ENCODE data around the gene RPS27A.

The RPS27A gene

GRCh38 chr2:55204950-55205349 is 27.5 kb upstream of the RPS27A start:
- no peak for TF ChIP-seq FOXP2 (optimal IDR thresholded peaks at IDR 0.05; ENCODE audit: borderline replicate concordance, extremely low read depth, extremely low read length, insufficient read depth)
- no peak for TF ChIP-seq POLR2AphosphoS5 (IDR thresholded peaks at IDR 0.05; ENCODE audit: low read depth, low read length)
- TF ChIP-seq TAF1 (IDR thresholded peaks at IDR 0.05; ENCODE audit: borderline replicate concordance, insufficient read depth, low read length) = no peak
- TF ChIP-seq SIN3A (IDR thresholded peaks at IDR 0.05; ENCODE audit: borderline replicate concordance, insufficient read depth, low read length) = no peak
- no peak for TF ChIP-seq REST (IDR thresholded peaks at IDR 0.05; ENCODE audit: insufficient read depth in 1 of 2, low read depth in 2 of 2, low read length in 2 of 2)

GRCh38 chr2:55213822-55214221 is 18.7 kb upstream of the RPS27A start:
- no peak for TF ChIP-seq POLR2AphosphoS5 (IDR thresholded peaks at IDR 0.05; ENCODE audit: low read depth, low read length)
- no peak for TF ChIP-seq TAF1 (IDR thresholded peaks at IDR 0.05; ENCODE audit: borderline replicate concordance, insufficient read depth, low read length)
- TF ChIP-seq SIN3A (IDR thresholded peaks at IDR 0.05; ENCODE audit: borderline replicate concordance, insufficient read depth, low read length) = no peak
- no peak for TF ChIP-seq FOXP2 (optimal IDR thresholded peaks at IDR 0.05; ENCODE audit: borderline replicate concordance, extremely low read depth, extremely low read length, insufficient read depth)
- no peak for TF ChIP-seq REST (IDR thresholded peaks at IDR 0.05; ENCODE audit: insufficient read depth in 1 of 2, low read depth in 2 of 2, low read length in 2 of 2)

- TF ChIP-seq REST (IDR thresholded peaks at IDR 0.05; ENCODE audit: insufficient read depth in 1 of 2, low read depth in 2 of 2, low read length in 2 of 2) (no peak), TAF1 (IDR thresholded peaks at IDR 0.05; ENCODE audit: borderline replicate concordance, insufficient read depth, low read length) (no peak), FOXP2 (optimal IDR thresholded peaks at IDR 0.05; ENCODE audit: borderline replicate concordance, extremely low read depth, extremely low read length, insufficient read depth) (no peak), POLR2AphosphoS5 (IDR thresholded peaks at IDR 0.05; ENCODE audit: low read depth, low read length) (no peak), SIN3A (IDR thresholded peaks at IDR 0.05; ENCODE audit: borderline replicate concordance, insufficient read depth, low read length) (no peak)
Measured at GRCh38 chr2:55223958-55224760, 8.3 kb upstream of the RPS27A start.

- no peak for TF ChIP-seq POLR2AphosphoS5 (IDR thresholded peaks at IDR 0.05; ENCODE audit: low read depth, low read length)
- TF ChIP-seq SIN3A (IDR thresholded peaks at IDR 0.05; ENCODE audit: borderline replicate concordance, insufficient read depth, low read length) = no peak
- TF ChIP-seq REST (IDR thresholded peaks at IDR 0.05; ENCODE audit: insufficient read depth in 1 of 2, low read depth in 2 of 2, low read length in 2 of 2) = no peak
- TF ChIP-seq FOXP2 (optimal IDR thresholded peaks at IDR 0.05; ENCODE audit: borderline replicate concordance, extremely low read depth, extremely low read length, insufficient read depth) = no peak
- no peak for TF ChIP-seq TAF1 (IDR thresholded peaks at IDR 0.05; ENCODE audit: borderline replicate concordance, insufficient read depth, low read length)
Measured at GRCh38 chr2:55224761-55225261, 7.7 kb upstream of the RPS27A start.
